ENCODE measurements around the gene PABPN1.

The PABPN1 gene

GRCh38 chr14:23320584-23321571 is at the start of gene PABPN1:
TSS of gene PABPN1 (plus strand) at chr14:23321457. CDS start at chr14:23321470, 13 bp downstream.
- peak; percentile 88 for TF ChIP-seq POLR2A (IDR thresholded peaks at IDR 0.05; ENCODE audit: low read length)
- no peak for TF ChIP-seq GATA1 (IDR thresholded peaks at IDR 0.05; ENCODE audit: low read depth, low read length)
- peak; percentile 100 for DNase-seq

GRCh38 chr14:23275412-23275811 is 45.8 kb upstream of the PABPN1 start:
- TF ChIP-seq GATA1 (IDR thresholded peaks at IDR 0.05; ENCODE audit: low read depth, low read length), result no peak
- no peak for TF ChIP-seq POLR2A (IDR thresholded peaks at IDR 0.05; ENCODE audit: low read length)
- no peak for DNase-seq

GRCh38 chr14:23277189-23277588 is 44.1 kb upstream of the PABPN1 start:
- no peak for DNase-seq
- TF ChIP-seq GATA1 (IDR thresholded peaks at IDR 0.05; ENCODE audit: low read depth, low read length) (no peak), POLR2A (IDR thresholded peaks at IDR 0.05; ENCODE audit: low read length) (no peak)

GRCh38 chr14:23277928-23278327 is 43.3 kb upstream of the PABPN1 start:
- peak; percentile 42 to 43 for DNase-seq

- DNase-seq, result no peak
- no peak for TF ChIP-seq GATA1 (IDR thresholded peaks at IDR 0.05; ENCODE audit: low read depth, low read length)
- TF ChIP-seq POLR2A (IDR thresholded peaks at IDR 0.05; ENCODE audit: low read length), result no peak
These were observed 40.0 kb upstream of the PABPN1 start for GRCh38 chr14:23281247-23281646.

GRCh38 chr14:23284654-23285529 is 36.4 kb upstream of the PABPN1 start:
- TF ChIP-seq POLR2A (IDR thresholded peaks at IDR 0.05; ENCODE audit: low read length) (no peak), GATA1 (IDR thresholded peaks at IDR 0.05; ENCODE audit: low read depth, low read length) (no peak)
- peak; percentile 46 to 60 for DNase-seq

GRCh38 chr14:23285530-23286019 is 35.7 kb upstream of the PABPN1 start:
- no peak for TF ChIP-seq GATA1 (IDR thresholded peaks at IDR 0.05; ENCODE audit: low read depth, low read length)
- no peak for TF ChIP-seq POLR2A (IDR thresholded peaks at IDR 0.05; ENCODE audit: low read length)
- peak; percentile 63 to 74 for DNase-seq

GRCh38 chr14:23286020-23286901 is 35.0 kb upstream of the PABPN1 start, which contains the start of gene HOMEZ:
TSS of gene HOMEZ (minus strand) at chr14:23286132. CDS start at chr14:23285952, 180 bp downstream.
- no peak for TF ChIP-seq GATA1 (IDR thresholded peaks at IDR 0.05; ENCODE audit: low read depth, low read length)
- peak; percentile 90 for TF ChIP-seq POLR2A (IDR thresholded peaks at IDR 0.05; ENCODE audit: low read length)
- peak; percentile 98 to 99 for DNase-seq

GRCh38 chr14:23286902-23287479 is 34.3 kb upstream of the PABPN1 start:
- no peak for TF ChIP-seq GATA1 (IDR thresholded peaks at IDR 0.05; ENCODE audit: low read depth, low read length)
- TF ChIP-seq POLR2A (IDR thresholded peaks at IDR 0.05; ENCODE audit: low read length), result no peak
- no peak for DNase-seq

GRCh38 chr14:23294734-23295561 is 26.3 kb upstream of the PABPN1 start:
- peak; percentile 36 for TF ChIP-seq POLR2A (IDR thresholded peaks at IDR 0.05; ENCODE audit: low read length)
- TF ChIP-seq GATA1 (IDR thresholded peaks at IDR 0.05; ENCODE audit: low read depth, low read length), result no peak
- DNase-seq, result peak; percentile 84 to 89

- TF ChIP-seq GATA1 (IDR thresholded peaks at IDR 0.05; ENCODE audit: low read depth, low read length) (no peak), POLR2A (IDR thresholded peaks at IDR 0.05; ENCODE audit: low read length) (no peak)
- DNase-seq, result no peak
These were observed 25.1 kb upstream of the PABPN1 start for GRCh38 chr14:23296012-23296777.
